GM23338 (cell line): Measurements from ENCODE around the gene EGFL8. TPM values are rescaled to one million over a fixed set of nuclear protein-coding genes. Genes with fewer than 3 reads are reported as not detected.

Experiments used
- ATAC-seq: fragments of 200-7000 bp; cut with Tn5 transposase; 3 replicates; pipeline ENCODE4 v1.9.1; 2020
- DNase-seq: peaks from one replicate; pipeline ENCODE4 v3.0.0-alpha.2; 2015; ENCODE audit warnings: low spot score
- H2AFZ ChIP-seq: fragments of 200-600 bp; sonication (generic); 2 replicates; pipeline ENCODE4 v1.8.0; 2016; ENCODE audit warnings: antibody characterized with exemption, mild to moderate bottlenecking, moderate library complexity
- H3F3A ChIP-seq: fragments of 200-600 bp; sonication (generic); replicated peaks from 2 replicates; pipeline ENCODE4 v1.8.0; 2017; ENCODE audit warnings: antibody characterized with exemption, mixed run types, low read depth
- H3K27ac ChIP-seq: fragments of 200-600 bp; sonication (generic); 2 replicates; pipeline ENCODE4 v1.6.1; 2016; ENCODE audit warnings: low read depth
- H3K27me3 ChIP-seq: fragments of 200-600 bp; sonication (generic); 2 replicates; pipeline ENCODE4 v1.8.0; 2016; ENCODE audit warnings: mild to moderate bottlenecking, mixed run types, moderate library complexity; ENCODE audit not compliant: insufficient read depth
- H3K36me3 ChIP-seq: fragments of 200-600 bp; sonication (generic); 2 replicates; pipeline ENCODE4 v1.8.0; 2016; ENCODE audit warnings: mild to moderate bottlenecking; ENCODE audit not compliant: insufficient read depth
- H3K4me1 ChIP-seq: fragments of 200-600 bp; sonication (generic); 2 replicates; pipeline ENCODE4 v1.8.0; 2016; ENCODE audit warnings: mild to moderate bottlenecking, moderate library complexity; ENCODE audit not compliant: insufficient read depth
- H3K4me2 ChIP-seq: fragments of 200-600 bp; sonication (generic); 2 replicates; pipeline ENCODE4 v1.7.1; 2017; ENCODE audit warnings: mixed run types
- H3K4me3 ChIP-seq: fragments of 200-600 bp; sonication (generic); 2 replicates; pipeline ENCODE4 v1.6.1; 2016; ENCODE audit warnings: mixed run types
- H3K79me2 ChIP-seq: fragments of 200-600 bp; sonication (generic); replicated peaks from 2 replicates; pipeline ENCODE4 v1.8.0; 2017; ENCODE audit warnings: mild to moderate bottlenecking; ENCODE audit not compliant: insufficient read depth
- H3K9me2 ChIP-seq: fragments of 200-600 bp; sonication (generic); 2 replicates; pipeline ENCODE4 v1.8.0; 2017; ENCODE audit not compliant: insufficient read depth
- H4K20me1 ChIP-seq: fragments of 200-600 bp; sonication (generic); replicated peaks from 2 replicates; pipeline ENCODE4 v1.8.0; 2017; ENCODE audit warnings: mild to moderate bottlenecking; ENCODE audit not compliant: insufficient read depth
- H3K27ac Mint-ChIP-seq: 2 replicates; pipeline ENCODE4 v1.8.0; 2020; ENCODE audit warnings: inconsistent platforms, mild to moderate bottlenecking, moderate library complexity, mixed read lengths
- H3K27me3 Mint-ChIP-seq: 3 replicates; pipeline ENCODE4 v1.8.0; 2022; ENCODE audit warnings: low read depth, mild to moderate bottlenecking, moderate library complexity, mixed read lengths, inconsistent platforms; ENCODE audit not compliant: insufficient read depth, poor library complexity
- H3K36me3 Mint-ChIP-seq: 3 replicates; pipeline ENCODE4 v1.8.0; 2021; ENCODE audit warnings: low read depth, mild to moderate bottlenecking, inconsistent platforms, moderate library complexity, mixed read lengths
- H3K4me1 Mint-ChIP-seq: 3 replicates; pipeline ENCODE4 v1.8.0; 2020; ENCODE audit warnings: mild to moderate bottlenecking, inconsistent platforms, mixed read lengths
- H3K4me3 Mint-ChIP-seq: 3 replicates; pipeline ENCODE4 v1.8.0; 2021; ENCODE audit warnings: moderate library complexity, mild to moderate bottlenecking, inconsistent platforms, mixed read lengths
- H3K9me3 Mint-ChIP-seq: 3 replicates; pipeline ENCODE4 v1.8.0; 2020; ENCODE audit warnings: moderate library complexity, mild to moderate bottlenecking, inconsistent platforms, mixed read lengths
- EZH2phosphoT487 ChIP-seq: fragments of 200-600 bp; sonication (generic); IDR thresholded peaks from one replicate; pipeline ENCODE4 v1.8.1; 2018; ENCODE audit warnings: antibody characterized with exemption; ENCODE audit not compliant: unreplicated experiment
- NANOG ChIP-seq: IDR thresholded peaks from 2 replicates; pipeline ENCODE4 v1.6.1; 2016; ENCODE audit warnings: antibody characterized with exemption, borderline replicate concordance
- STAT1 ChIP-seq: IDR thresholded peaks from one replicate; pipeline ENCODE4 v1.6.1; 2016; ENCODE audit warnings: antibody characterized with exemption; ENCODE audit not compliant: unreplicated experiment
- polyA plus RNA-seq: library from polyadenylated mRNA; unstranded; fragments of >200 nt; fragmentation: Nextera tagmentation; extraction: Ambion mirVana; gene quantifications from 2 replicates; pipeline ENCODE4 v1.2.1, GENCODE V29; 2016
- total RNA-seq: library from RNA; depleted of rRNA; stranded (reverse); fragments of >200 nt; shearing (Covaris generic); gene quantifications from 2 replicates; pipeline ENCODE4 v1.2.3, GENCODE V29; 2014
- TF ChIP-seq, protein P1 (sequence below), 2 experiments: fragments of 200-600 bp in 1 of 2; sonication (generic) in 1 of 2; conservative IDR thresholded peaks; 2 replicates each; pipeline versions ENCODE4 v1.5.1 to v1.6.1; 2016 to 2017; ENCODE audit warnings: antibody characterized with exemption in 2 of 2, low read depth in 2 of 2, mild to moderate bottlenecking in 2 of 2, moderate library complexity in 1 of 2
- TF ChIP-seq, protein P2 (sequence below): fragments of 250-450 bp; sonication (Bioruptor Pico); IDR thresholded peaks from 2 replicates; pipeline ENCODE4 v1.5.0; 2020; ENCODE audit warnings: mild to moderate bottlenecking, moderate library complexity

Gene EGFL8
- total and polyA plus RNA-seq, 2 experiments from 2014 or later: 6.1 to 7.4 TPM

DNA sequence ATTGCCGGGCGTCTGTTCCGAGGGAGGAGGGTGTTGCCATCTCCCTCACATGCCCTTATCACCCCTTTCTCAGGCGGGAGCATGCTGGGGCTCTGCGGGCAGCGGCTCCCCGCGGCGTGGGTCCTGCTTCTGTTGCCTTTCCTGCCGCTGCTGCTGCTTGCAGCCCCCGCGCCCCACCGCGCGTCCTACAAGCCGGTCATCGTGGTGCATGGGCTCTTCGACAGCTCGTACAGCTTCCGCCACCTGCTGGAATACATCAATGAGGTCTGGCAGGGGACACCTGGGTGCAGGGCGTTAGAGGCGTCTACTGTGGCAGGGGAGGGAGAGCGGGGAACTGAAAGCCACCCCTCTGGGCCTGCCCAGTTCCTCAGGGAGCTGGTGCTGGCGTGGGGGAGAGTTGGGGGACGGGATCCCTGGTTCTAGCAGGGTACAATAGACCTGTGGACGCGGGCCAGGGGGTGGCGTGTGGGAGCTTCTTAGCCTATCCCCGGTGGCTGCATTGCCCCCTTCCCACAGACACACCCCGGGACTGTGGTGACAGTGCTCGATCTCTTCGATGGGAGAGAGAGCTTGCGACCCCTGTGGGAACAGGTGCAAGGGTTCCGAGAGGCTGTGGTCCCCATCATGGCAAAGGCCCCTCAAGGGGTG, 9.8 kb upstream of the EGFL8 start:
- Mint-ChIP-seq H3K9me3 (no peaks in the 10 kb centered on the region; the same call in 1 of the 3 replicates), H3K27ac (peak overlapping the region; percentile 96), H3K4me1 (peaks cover 39% of the 10 kb centered on the region), H3K27me3 (peaks cover 38% of the 10 kb centered on the region), H3K36me3 (peaks cover 33% of the 10 kb centered on the region), H3K4me3 (peak overlapping the region; percentile 94)
- peaks cover 9% of the 10 kb centered on the region for H3F3A ChIP-seq
- peak overlapping the region; percentile 100 for H2AFZ ChIP-seq
- H3K27me3 ChIP-seq: peaks cover 36% of the 10 kb centered on the region
- TF ChIP-seq, protein P1, sequence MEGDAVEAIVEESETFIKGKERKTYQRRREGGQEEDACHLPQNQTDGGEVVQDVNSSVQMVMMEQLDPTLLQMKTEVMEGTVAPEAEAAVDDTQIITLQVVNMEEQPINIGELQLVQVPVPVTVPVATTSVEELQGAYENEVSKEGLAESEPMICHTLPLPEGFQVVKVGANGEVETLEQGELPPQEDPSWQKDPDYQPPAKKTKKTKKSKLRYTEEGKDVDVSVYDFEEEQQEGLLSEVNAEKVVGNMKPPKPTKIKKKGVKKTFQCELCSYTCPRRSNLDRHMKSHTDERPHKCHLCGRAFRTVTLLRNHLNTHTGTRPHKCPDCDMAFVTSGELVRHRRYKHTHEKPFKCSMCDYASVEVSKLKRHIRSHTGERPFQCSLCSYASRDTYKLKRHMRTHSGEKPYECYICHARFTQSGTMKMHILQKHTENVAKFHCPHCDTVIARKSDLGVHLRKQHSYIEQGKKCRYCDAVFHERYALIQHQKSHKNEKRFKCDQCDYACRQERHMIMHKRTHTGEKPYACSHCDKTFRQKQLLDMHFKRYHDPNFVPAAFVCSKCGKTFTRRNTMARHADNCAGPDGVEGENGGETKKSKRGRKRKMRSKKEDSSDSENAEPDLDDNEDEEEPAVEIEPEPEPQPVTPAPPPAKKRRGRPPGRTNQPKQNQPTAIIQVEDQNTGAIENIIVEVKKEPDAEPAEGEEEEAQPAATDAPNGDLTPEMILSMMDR (conservative IDR thresholded peaks at IDR 0.05; ENCODE audit: low read depth in 2 of 2): peak; percentile 58 to 84
- no peak for TF ChIP-seq NANOG
- peaks cover 12% of the 10 kb centered on the region for H3K36me3 ChIP-seq
- DNase-seq (peak; percentile 91), ATAC-seq (peak; percentile 55)
- H3K27ac ChIP-seq: 0 out of 2 replicates have a peak overlapping the region, but pooled peaks have one; percentile 79
- no peaks in the 10 kb centered on the region for H3K9me2 ChIP-seq
- H4K20me1 ChIP-seq: 0 out of 2 replicates have a peak, but pooled peaks cover 8% of the 10 kb centered on the region
- H3K4me1 ChIP-seq: peaks cover 25% of the 10 kb centered on the region
- peak overlapping the region; percentile 100 for H3K4me2 ChIP-seq
- no peaks in the 10 kb centered on the region for H3K79me2 ChIP-seq
- peak overlapping the region; percentile 100 for H3K4me3 ChIP-seq

DNA sequence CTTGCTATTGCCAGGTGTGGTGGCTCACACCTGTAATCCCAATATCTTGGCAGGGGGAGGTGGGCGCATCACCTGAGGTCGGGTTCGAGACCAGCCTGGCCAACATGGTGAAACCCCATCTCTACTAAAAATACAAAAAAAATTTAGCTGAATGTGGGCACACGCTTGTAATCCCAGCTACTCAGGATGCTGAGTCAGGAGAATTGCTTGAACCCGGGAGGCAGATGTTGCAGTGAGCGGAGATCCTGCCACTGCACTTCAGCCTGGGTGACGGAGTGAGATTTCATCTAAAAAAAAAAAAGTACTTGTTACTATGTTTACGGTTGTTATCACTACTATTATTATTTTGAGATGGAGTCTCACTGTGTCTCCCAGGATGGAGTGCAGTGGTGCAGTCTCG, 7.5 kb upstream of the EGFL8 start:
- H3K9me2 ChIP-seq: no peaks in the 10 kb centered on the region
- ATAC-seq: no peak
- no peak for TF ChIP-seq EZH2phosphoT487
- TF ChIP-seq, protein P1 (conservative IDR thresholded peaks at IDR 0.05; ENCODE audit: low read depth in 2 of 2): no peak
- TF ChIP-seq NANOG: no peak
- TF ChIP-seq, protein P2, sequence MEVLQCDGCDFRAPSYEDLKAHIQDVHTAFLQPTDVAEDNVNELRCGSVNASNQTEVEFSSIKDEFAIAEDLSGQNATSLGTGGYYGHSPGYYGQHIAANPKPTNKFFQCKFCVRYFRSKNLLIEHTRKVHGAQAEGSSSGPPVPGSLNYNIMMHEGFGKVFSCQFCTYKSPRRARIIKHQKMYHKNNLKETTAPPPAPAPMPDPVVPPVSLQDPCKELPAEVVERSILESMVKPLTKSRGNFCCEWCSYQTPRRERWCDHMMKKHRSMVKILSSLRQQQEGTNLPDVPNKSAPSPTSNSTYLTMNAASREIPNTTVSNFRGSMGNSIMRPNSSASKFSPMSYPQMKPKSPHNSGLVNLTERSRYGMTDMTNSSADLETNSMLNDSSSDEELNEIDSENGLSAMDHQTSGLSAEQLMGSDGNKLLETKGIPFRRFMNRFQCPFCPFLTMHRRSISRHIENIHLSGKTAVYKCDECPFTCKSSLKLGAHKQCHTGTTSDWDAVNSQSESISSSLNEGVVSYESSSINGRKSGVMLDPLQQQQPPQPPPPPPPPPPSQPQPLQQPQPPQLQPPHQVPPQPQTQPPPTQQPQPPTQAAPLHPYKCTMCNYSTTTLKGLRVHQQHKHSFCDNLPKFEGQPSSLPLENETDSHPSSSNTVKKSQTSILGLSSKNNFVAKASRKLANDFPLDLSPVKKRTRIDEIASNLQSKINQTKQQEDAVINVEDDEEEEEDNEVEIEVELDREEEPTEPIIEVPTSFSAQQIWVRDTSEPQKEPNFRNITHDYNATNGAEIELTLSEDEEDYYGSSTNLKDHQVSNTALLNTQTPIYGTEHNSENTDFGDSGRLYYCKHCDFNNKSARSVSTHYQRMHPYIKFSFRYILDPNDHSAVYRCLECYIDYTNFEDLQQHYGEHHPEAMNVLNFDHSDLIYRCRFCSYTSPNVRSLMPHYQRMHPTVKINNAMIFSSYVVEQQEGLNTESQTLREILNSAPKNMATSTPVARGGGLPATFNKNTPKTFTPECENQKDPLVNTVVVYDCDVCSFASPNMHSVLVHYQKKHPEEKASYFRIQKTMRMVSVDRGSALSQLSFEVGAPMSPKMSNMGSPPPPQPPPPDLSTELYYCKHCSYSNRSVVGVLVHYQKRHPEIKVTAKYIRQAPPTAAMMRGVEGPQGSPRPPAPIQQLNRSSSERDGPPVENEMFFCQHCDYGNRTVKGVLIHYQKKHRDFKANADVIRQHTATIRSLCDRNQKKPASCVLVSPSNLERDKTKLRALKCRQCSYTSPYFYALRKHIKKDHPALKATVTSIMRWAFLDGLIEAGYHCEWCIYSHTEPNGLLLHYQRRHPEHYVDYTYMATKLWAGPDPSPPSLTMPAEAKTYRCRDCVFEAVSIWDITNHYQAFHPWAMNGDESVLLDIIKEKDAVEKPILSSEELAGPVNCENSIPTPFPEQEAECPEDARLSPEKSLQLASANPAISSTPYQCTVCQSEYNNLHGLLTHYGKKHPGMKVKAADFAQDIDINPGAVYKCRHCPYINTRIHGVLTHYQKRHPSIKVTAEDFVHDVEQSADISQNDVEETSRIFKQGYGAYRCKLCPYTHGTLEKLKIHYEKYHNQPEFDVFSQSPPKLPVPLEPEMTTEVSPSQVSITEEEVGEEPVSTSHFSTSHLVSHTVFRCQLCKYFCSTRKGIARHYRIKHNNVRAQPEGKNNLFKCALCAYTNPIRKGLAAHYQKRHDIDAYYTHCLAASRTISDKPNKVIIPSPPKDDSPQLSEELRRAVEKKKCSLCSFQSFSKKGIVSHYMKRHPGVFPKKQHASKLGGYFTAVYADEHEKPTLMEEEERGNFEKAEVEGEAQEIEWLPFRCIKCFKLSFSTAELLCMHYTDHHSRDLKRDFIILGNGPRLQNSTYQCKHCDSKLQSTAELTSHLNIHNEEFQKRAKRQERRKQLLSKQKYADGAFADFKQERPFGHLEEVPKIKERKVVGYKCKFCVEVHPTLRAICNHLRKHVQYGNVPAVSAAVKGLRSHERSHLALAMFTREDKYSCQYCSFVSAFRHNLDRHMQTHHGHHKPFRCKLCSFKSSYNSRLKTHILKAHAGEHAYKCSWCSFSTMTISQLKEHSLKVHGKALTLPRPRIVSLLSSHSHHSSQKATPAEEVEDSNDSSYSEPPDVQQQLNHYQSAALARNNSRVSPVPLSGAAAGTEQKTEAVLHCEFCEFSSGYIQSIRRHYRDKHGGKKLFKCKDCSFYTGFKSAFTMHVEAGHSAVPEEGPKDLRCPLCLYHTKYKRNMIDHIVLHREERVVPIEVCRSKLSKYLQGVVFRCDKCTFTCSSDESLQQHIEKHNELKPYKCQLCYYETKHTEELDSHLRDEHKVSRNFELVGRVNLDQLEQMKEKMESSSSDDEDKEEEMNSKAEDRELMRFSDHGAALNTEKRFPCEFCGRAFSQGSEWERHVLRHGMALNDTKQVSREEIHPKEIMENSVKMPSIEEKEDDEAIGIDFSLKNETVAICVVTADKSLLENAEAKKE (CRISPR knock-in tag): no peak
- no peak for TF ChIP-seq STAT1

More for the DNA sequence above, 7.5 kb upstream of the EGFL8 start:
- H3K4me1 Mint-ChIP-seq: peaks cover 22% of the 10 kb centered on the region
- H3K36me3 ChIP-seq: peaks cover 12% of the 10 kb centered on the region
- H3K4me2 ChIP-seq: no peak overlapping the region
- no peak for DNase-seq
- no peak overlapping the region for H3K27ac ChIP-seq
- H3K4me3 ChIP-seq: no peak overlapping the region
- H3F3A ChIP-seq: no peaks in the 10 kb centered on the region
- no peaks in the 10 kb centered on the region; the same call in 2 of the 3 replicates for H3K9me3 Mint-ChIP-seq
- H3K27me3 ChIP-seq: peaks cover 14% of the 10 kb centered on the region
- H3K79me2 ChIP-seq: no peaks in the 10 kb centered on the region
- H3K4me1 ChIP-seq: peaks cover 13% of the 10 kb centered on the region
- H3K27ac Mint-ChIP-seq: no peak overlapping the region
- H3K4me3 Mint-ChIP-seq: no peak overlapping the region
- H3K36me3 Mint-ChIP-seq: peaks cover 40% of the 10 kb centered on the region
- 0 out of 2 replicates have a peak, but pooled peaks cover 4% of the 10 kb centered on the region for H4K20me1 ChIP-seq
- H3K27me3 Mint-ChIP-seq: peaks cover 21% of the 10 kb centered on the region
- H2AFZ ChIP-seq: no peak overlapping the region
